GM18909 (cell line): ENCODE results near the gene GFM1.

Experiments used
- ATAC-seq: cut with Tn5 transposase; IDR thresholded peaks from one replicate; pipeline ENCODE4 v1.9.1; 2021; ENCODE audit warnings: mild to moderate bottlenecking; ENCODE audit not compliant: unreplicated experiment, poor library complexity

GFM1 gene

GRCh38 chr3:158722108-158722507, 77.8 kb downstream of the GFM1 start:
- no peak for ATAC-seq

GRCh38 chr3:158723991-158724390, 79.7 kb downstream of the GFM1 start:
- ATAC-seq: no peak

- ATAC-seq: no peak
These were observed 81.2 kb downstream of the GFM1 start for GRCh38 chr3:158725348-158726011.

GRCh38 chr3:158727206-158728060, 83.1 kb downstream of the GFM1 start:
- ATAC-seq: peak; percentile 65

- ATAC-seq: no peak
These were observed 83.7 kb downstream of the GFM1 start for GRCh38 chr3:158728061-158728377.

GRCh38 chr3:158728851-158729250, 84.5 kb downstream of the GFM1 start:
- ATAC-seq: no peak

GRCh38 chr3:158731486-158731885, 87.2 kb downstream of the GFM1 start:
- no peak for ATAC-seq

GRCh38 chr3:158731938-158732855, 87.9 kb downstream of the GFM1 start, which contains the start of gene RARRES1:
Gene RARRES1 (minus strand): TSS chr3:158732457. CDS start chr3:158732415, 42 bp downstream.
- peak; percentile 90 for ATAC-seq

- ATAC-seq: no peak
These were observed 88.5 kb downstream of the GFM1 start for GRCh38 chr3:158732856-158733200.

- no peak for ATAC-seq
These were observed 89.3 kb downstream of the GFM1 start for GRCh38 chr3:158733656-158734055.

- no peak for ATAC-seq
These were observed 91.1 kb downstream of the GFM1 start for GRCh38 chr3:158735296-158736033.

- no peak for ATAC-seq
These were observed 93.1 kb downstream of the GFM1 start for GRCh38 chr3:158737410-158737809.

- no peak for ATAC-seq
These were observed 93.8 kb downstream of the GFM1 start for GRCh38 chr3:158737976-158738615.

GRCh38 chr3:158738653-158739052, 94.3 kb downstream of the GFM1 start:
- no peak for ATAC-seq

GRCh38 chr3:158739078-158739477, 94.8 kb downstream of the GFM1 start:
- no peak for ATAC-seq

- no peak for ATAC-seq
These were observed 95.3 kb downstream of the GFM1 start for GRCh38 chr3:158739661-158740060.
